OCI-LY1 (cell line): ENCODE measurements around the gene CROCC.
A peak's percentile ranks its signal among the peaks of the same experiment; 100 is the strongest.

Experiments used
- H2AFZ ChIP-seq: fragments of 200-600 bp; sonication (generic), shearing (Covaris generic); 2 replicates; pipeline ENCODE4 v1.6.0; 2014; ENCODE audit warnings: antibody characterized with exemption, mild to moderate bottlenecking, low read length
- H3F3A ChIP-seq: fragments of 200-600 bp; sonication (generic), shearing (Covaris generic); 2 replicates; pipeline ENCODE4 v1.6.0; 2014; ENCODE audit warnings: mild to moderate bottlenecking, antibody characterized with exemption, low read length, moderate library complexity; ENCODE audit not compliant: insufficient read depth
- H3K27ac ChIP-seq: fragments of 200-600 bp; sonication (generic); 2 replicates; pipeline ENCODE4 v1.5.1; 2014; ENCODE audit warnings: low read length, mixed run types, mild to moderate bottlenecking, low read depth; ENCODE audit not compliant: poor library complexity, severe bottlenecking
- H3K27me3 ChIP-seq: fragments of 200-600 bp; sonication (generic); 2 replicates; pipeline ENCODE4 v1.6.0; 2014; ENCODE audit warnings: antibody characterized with exemption, mild to moderate bottlenecking, low read length, moderate library complexity; ENCODE audit not compliant: insufficient read depth
- H3K36me3 ChIP-seq: fragments of 200-600 bp; sonication (generic); 2 replicates; pipeline ENCODE4 v1.6.1; 2014; ENCODE audit warnings: mild to moderate bottlenecking, antibody characterized with exemption, low read length, moderate library complexity, mixed read lengths; ENCODE audit not compliant: insufficient read depth
- H3K4me1 ChIP-seq: fragments of 200-600 bp; sonication (generic); 2 replicates; pipeline ENCODE4 v1.5.1; 2014; ENCODE audit warnings: mild to moderate bottlenecking, low read length, moderate library complexity; ENCODE audit not compliant: insufficient read depth, severe bottlenecking
- H3K4me2 ChIP-seq: fragments of 200-600 bp; sonication (generic), shearing (Covaris generic); 2 replicates; pipeline ENCODE4 v1.6.1; 2014; ENCODE audit warnings: low read length
- H3K4me3 ChIP-seq: fragments of 200-600 bp; sonication (generic); 2 replicates; pipeline ENCODE4 v1.5.1; 2014; ENCODE audit warnings: low read length, low read depth, mild to moderate bottlenecking, mixed read lengths; ENCODE audit not compliant: poor library complexity, severe bottlenecking
- H3K79me2 ChIP-seq: fragments of 200-600 bp; shearing (Covaris generic); 2 replicates; pipeline ENCODE4 v1.6.1; 2016; ENCODE audit warnings: mixed run types, low read length, mixed read lengths; ENCODE audit not compliant: insufficient read depth
- H3K9ac ChIP-seq: fragments of 200-600 bp; sonication (generic), shearing (Covaris generic); 2 replicates; pipeline ENCODE4 v1.6.1; 2014; ENCODE audit warnings: mild to moderate bottlenecking, low read length, mixed read lengths
- H3K9me2 ChIP-seq: fragments of 200-600 bp; sonication (generic), shearing (Covaris generic); 2 replicates; pipeline ENCODE4 v1.6.1; 2014; ENCODE audit warnings: low read depth, mild to moderate bottlenecking, low read length, mixed read lengths
- H3K9me3 ChIP-seq: fragments of 200-600 bp; shearing (Covaris generic); 2 replicates; pipeline ENCODE4 v1.6.1; 2014; ENCODE audit warnings: low read length, mixed read lengths
- H4K20me1 ChIP-seq: fragments of 200-600 bp; sonication (generic), shearing (Covaris generic); 2 replicates; pipeline ENCODE4 v1.6.0; 2016; ENCODE audit warnings: mild to moderate bottlenecking, low read length; ENCODE audit not compliant: insufficient read depth
- EZH2 ChIP-seq: fragments of 200-600 bp; sonication (generic), shearing (Covaris generic); IDR thresholded peaks from 2 replicates; pipeline ENCODE4 v1.8.0; 2017; ENCODE audit warnings: borderline replicate concordance, mixed run types, mild to moderate bottlenecking, antibody characterized with exemption, low read length, moderate library complexity, mixed read lengths
- TF ChIP-seq, protein P1 (sequence below): fragments of 200-600 bp; sonication (generic), shearing (Covaris generic); IDR thresholded peaks from 2 replicates; pipeline ENCODE4 v1.5.1; 2017; ENCODE audit warnings: mild to moderate bottlenecking, antibody characterized with exemption, low read length, moderate library complexity, mixed read lengths

The CROCC gene

DNA sequence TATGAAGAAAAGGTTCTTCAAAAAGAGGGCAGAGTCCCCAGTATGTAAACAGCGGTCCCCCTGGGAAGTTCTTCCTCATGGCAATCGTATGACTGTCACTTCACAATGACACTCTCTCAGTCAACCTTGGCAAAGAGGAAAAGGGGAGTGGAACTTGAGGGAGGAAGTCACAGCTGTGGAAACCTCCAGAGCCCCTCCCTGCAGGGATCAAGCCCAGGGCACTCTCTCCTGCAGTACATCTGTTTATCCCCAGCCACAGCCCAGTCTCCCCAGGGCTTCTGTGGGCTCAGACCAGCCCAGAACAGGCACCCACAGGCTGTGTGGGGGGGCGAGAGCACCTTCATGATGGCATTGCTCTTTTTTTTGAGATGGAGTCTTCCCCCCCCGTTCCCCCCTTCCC lies 88.0 kb downstream of the CROCC start:
- Histone ChIP-seq H2AFZ (no peak overlapping the region), H3K27ac (no peak overlapping the region), H3K9me2 (no peaks in the 10 kb centered on the region), H3K4me1 (peaks cover 18% of the 10 kb centered on the region), H3F3A (no peaks in the 10 kb centered on the region), H3K79me2 (no peaks in the 10 kb centered on the region), H3K9me3 (no peaks in the 10 kb centered on the region), H4K20me1 (no peaks in the 10 kb centered on the region), H3K4me3 (no peak overlapping the region), H3K36me3 (no peaks in the 10 kb centered on the region), H3K4me2 (no peak overlapping the region), H3K27me3 (no peaks in the 10 kb centered on the region; the same call in 1 of the 2 replicates), H3K9ac (no peak overlapping the region)
- TF ChIP-seq, protein P1, sequence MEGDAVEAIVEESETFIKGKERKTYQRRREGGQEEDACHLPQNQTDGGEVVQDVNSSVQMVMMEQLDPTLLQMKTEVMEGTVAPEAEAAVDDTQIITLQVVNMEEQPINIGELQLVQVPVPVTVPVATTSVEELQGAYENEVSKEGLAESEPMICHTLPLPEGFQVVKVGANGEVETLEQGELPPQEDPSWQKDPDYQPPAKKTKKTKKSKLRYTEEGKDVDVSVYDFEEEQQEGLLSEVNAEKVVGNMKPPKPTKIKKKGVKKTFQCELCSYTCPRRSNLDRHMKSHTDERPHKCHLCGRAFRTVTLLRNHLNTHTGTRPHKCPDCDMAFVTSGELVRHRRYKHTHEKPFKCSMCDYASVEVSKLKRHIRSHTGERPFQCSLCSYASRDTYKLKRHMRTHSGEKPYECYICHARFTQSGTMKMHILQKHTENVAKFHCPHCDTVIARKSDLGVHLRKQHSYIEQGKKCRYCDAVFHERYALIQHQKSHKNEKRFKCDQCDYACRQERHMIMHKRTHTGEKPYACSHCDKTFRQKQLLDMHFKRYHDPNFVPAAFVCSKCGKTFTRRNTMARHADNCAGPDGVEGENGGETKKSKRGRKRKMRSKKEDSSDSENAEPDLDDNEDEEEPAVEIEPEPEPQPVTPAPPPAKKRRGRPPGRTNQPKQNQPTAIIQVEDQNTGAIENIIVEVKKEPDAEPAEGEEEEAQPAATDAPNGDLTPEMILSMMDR: no peak
- no peak for TF ChIP-seq EZH2

GRCh38 chr1:17011092-17011438 lies 89.3 kb downstream of the CROCC start:
- H3K4me3 ChIP-seq: peak overlapping the region; percentile 90
- H4K20me1 ChIP-seq: no peaks in the 10 kb centered on the region
- no peak overlapping the region for H2AFZ ChIP-seq
- TF ChIP-seq, protein P1: no peak
- no peak for TF ChIP-seq EZH2
- no peaks in the 10 kb centered on the region for H3K36me3 ChIP-seq
- peaks cover 18% of the 10 kb centered on the region for H3K4me1 ChIP-seq
- H3K9ac ChIP-seq: peak overlapping the region; percentile 76
- H3K9me3 ChIP-seq: no peaks in the 10 kb centered on the region
- H3K27me3 ChIP-seq: no peaks in the 10 kb centered on the region; the same call in 1 of the 2 replicates
- no peaks in the 10 kb centered on the region for H3K79me2 ChIP-seq
- no peak overlapping the region for H3K27ac ChIP-seq
- H3K4me2 ChIP-seq: peak overlapping the region; percentile 92
- H3F3A ChIP-seq: no peaks in the 10 kb centered on the region
- H3K9me2 ChIP-seq: no peaks in the 10 kb centered on the region

GRCh38 chr1:17011439-17012307 lies 89.9 kb downstream of the CROCC start, which contains the start of gene ATP13A2:
Gene ATP13A2 (minus strand): TSS chr1:17011928. CDS start chr1:17011738, 190 bp downstream.
- H3K4me1 ChIP-seq: peaks cover 18% of the 10 kb centered on the region
- no peak within 1 kb of the TSS for H3K27ac ChIP-seq
- H2AFZ ChIP-seq: peak within 1 kb of the TSS; percentile 97

More at GRCh38 chr1:17011439-17012307, 89.9 kb downstream of the CROCC start, which contains the start of gene ATP13A2:
- TF ChIP-seq EZH2: no peak
- TF ChIP-seq, protein P1: no peak
- no peaks in the 10 kb centered on the region for H3F3A ChIP-seq
- H3K27me3 ChIP-seq: no peaks in the 10 kb centered on the region; the same call in 1 of the 2 replicates
- no peaks in the 10 kb centered on the region for H4K20me1 ChIP-seq
- no peaks in the 10 kb centered on the region for H3K36me3 ChIP-seq
- peak within 1 kb of the TSS; percentile 96 for H3K4me2 ChIP-seq
- H3K9me2 ChIP-seq: no peaks in the 10 kb centered on the region
- peak within 1 kb of the TSS; percentile 90 for H3K4me3 ChIP-seq
- H3K79me2 ChIP-seq: no peaks in the 10 kb centered on the region
- no peaks in the 10 kb centered on the region for H3K9me3 ChIP-seq
- peak within 1 kb of the TSS; percentile 76 for H3K9ac ChIP-seq
